Pancreas (tissue), 10 donors: ENCODE measurements around the gene ADIPOR2. TPM values are rescaled to one million over a fixed set of nuclear protein-coding genes. Genes with fewer than 3 reads are reported as not detected.

Experiments
- ATAC-seq, 4 donors: fragments of 200-7000 bp; cut with Tn5 transposase; one replicate each; pipeline versions ENCODE4 v1.8.0 to v1.9.1; 2020; ENCODE audit warnings: mild to moderate bottlenecking in 4 of 4, moderate library complexity in 4 of 4
- DNase-seq, 6 donors: peaks; one replicate each; pipeline ENCODE4 v3.0.0-alpha.2; 2020
- FAIRE-seq: peaks from 2 replicates; lab custom pipeline; 2012; peaks lifted over from hg19 to GRCh38; lab: Jason Lieb, UNC
- H3K27ac ChIP-seq, 4 donors: fragments of 200-600 bp; sonication (generic); 1 replicate in 3 of 4; 2 replicates in 1 of 4; pipeline versions ENCODE4 v1.5.0 to v1.8.0; 2020
- H3K27me3 ChIP-seq, 4 donors: fragments of 200-600 bp; one replicate each; pipeline ENCODE4 v1.8.0; 2021
- H3K36me3 ChIP-seq, 3 donors: fragments of 200-600 bp; sonication (generic) in 1 of 3; one replicate each; pipeline versions ENCODE4 v1.5.0 to v1.8.0; 2020 to 2021
- H3K4me1 ChIP-seq, 3 donors: fragments of 200-600 bp; one replicate each; pipeline ENCODE4 v1.8.0; 2021
- H3K4me3 ChIP-seq, 4 donors: fragments of 200-600 bp; sonication (generic) in 2 of 4; one replicate each; pipeline versions ENCODE4 v1.5.0 to v1.8.0; 2020 to 2021
- H3K9me3 ChIP-seq, 4 donors: fragments of 200-600 bp; one replicate each; pipeline ENCODE4 v1.8.0; 2021
- CTCF ChIP-seq, 4 donors: fragments of 200-600 bp; sonication (generic) in 3 of 4; IDR thresholded peaks; one replicate each; pipeline versions ENCODE4 v1.5.0 to v1.8.0; 2021; ENCODE audit warnings: antibody characterized with exemption in 4 of 4
- WGBS, 2 donors: extraction: QIAGEN DNeasy Blood & Tissue Kit; methylation state at CpG; one replicate each; pipeline ENCODE4 v1.1.7; 2013; 5-methylcytosine and 5-hydroxymethylcytosine counted together
- intact Hi-C, 3 donors: fragments of 100-400 bp; cut with DNase I; formaldehyde crosslinking; loops; one replicate each; pipeline versions ENCODE4 v1.11.1 to v1.14.2; 2022
- polyA plus RNA-seq, 2 donors: library from polyadenylated mRNA; stranded (reverse); fragments of 200-250 nt; gene quantifications; one replicate each; pipeline ENCODE4 v1.2.3, GENCODE V29; 2013
- total RNA-seq, 6 donors: library from RNA; stranded (reverse); fragmentation: NEBNext Ultra II Directional in 4 of 6; extraction: Animal tissue kit (Norgen Biotek cat#: 25700) in 4 of 6; gene quantifications; one replicate each; pipeline versions ENCODE4 v1.2.1 to v1.2.4, GENCODE V29; 2021 to 2023
- donor health status: healthy with polysubstance abuse.
- donor health status: DM: no; HTN: no; CAD: no; lungs with moderate emphysema.
- donor health status: DM: no; HTN: no; CAD: no.
- donor health status: control.
- donor health status: control.
- donor health status: Bipolar disorder and iron deficiency.
- donor health status: DM: yes; HTN: yes; CAD: no.
- donor health status: DM: no; HTN: no; CAD: no.
- donor health status: DM: no; HTN: no; CAD: no.
- donor health status: DM: yes; HTN: yes; CAD: no.

ADIPOR2 gene
- total and polyA plus RNA-seq, 8 donors = 10.4 to 27.5 (median 22.1) TPM

GRCh38 chr12:1662761-1663439, 28.0 kb upstream of the ADIPOR2 start:
- ATAC-seq (peak in 3 of 4 donors; percentile 5 to 40 (median 26)), DNase-seq (peak; percentile 60 to 84 (median 76)), FAIRE-seq (no peak)
- TF ChIP-seq CTCF (IDR thresholded peaks at IDR 0.05) = peak in 3 of 4 donors; percentile 12 to 27 (median 16)
- intact Hi-C loops = no loop called here
- H3K27me3 ChIP-seq = no peaks in the 10 kb centered on the region
- H3K36me3 ChIP-seq = no peaks in the 10 kb centered on the region
- 25 to 27% methylated on average over 41 to 46 of the region's 46 CpGs for WGBS, 2 donors
- peak overlapping the region in 3 of 4 donors; percentile 46 to 95 (median 77) for H3K27ac ChIP-seq
- no peaks in the 10 kb centered on the region for H3K9me3 ChIP-seq
- peaks cover 3 to 28% (median 19%) of the 10 kb centered on the region in 3 donors for H3K4me1 ChIP-seq
- H3K4me3 ChIP-seq = peak overlapping the region in 1 of 4 donors; percentile 26

GRCh38 chr12:1663440-1664132, 27.3 kb upstream of the ADIPOR2 start:
- DNase-seq (no peak), FAIRE-seq (no peak), ATAC-seq (no peak)
- H3K4me1 ChIP-seq = peaks cover 3 to 21% (median 18%) of the 10 kb centered on the region in 3 donors
- no peak overlapping the region for H3K4me3 ChIP-seq
- no peaks in the 10 kb centered on the region for H3K27me3 ChIP-seq
- H3K9me3 ChIP-seq = no peaks in the 10 kb centered on the region
- intact Hi-C loops = no loop called here
- no peak for TF ChIP-seq CTCF (IDR thresholded peaks at IDR 0.05)
- peak overlapping the region in 2 of 4 donors; percentile 77 to 95 for H3K27ac ChIP-seq
- no peaks in the 10 kb centered on the region for H3K36me3 ChIP-seq
- 90 to 94% methylated on average over 11 of the region's 11 CpGs for WGBS, 2 donors

DNA sequence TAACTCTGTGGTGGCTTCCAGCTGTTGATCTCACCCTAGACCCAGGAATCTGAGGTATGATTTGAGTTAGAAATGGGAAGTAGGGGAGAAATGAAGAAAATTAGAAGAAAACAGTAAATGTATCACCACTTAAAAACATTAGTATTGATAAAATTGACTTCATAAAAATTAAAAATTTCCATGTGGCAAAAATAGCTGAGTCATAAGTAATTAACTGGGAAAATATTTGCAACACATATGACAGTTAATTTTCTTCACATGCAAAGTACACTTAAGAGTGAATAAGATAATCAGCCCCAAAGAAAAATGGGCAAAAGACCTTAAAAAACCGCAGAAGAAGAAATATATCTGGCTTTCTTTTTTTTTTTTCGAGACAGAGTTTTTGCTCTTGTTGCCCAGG, 25.5 kb upstream of the ADIPOR2 start:
- peaks cover 3 to 13% (median 11%) of the 10 kb centered on the region in 3 donors for H3K4me1 ChIP-seq
- 87 to 100% methylated on average over 2 of the region's 2 CpGs for WGBS, 2 donors
- no peak for FAIRE-seq

GRCh38 chr12:1666215-1666614, 24.7 kb upstream of the ADIPOR2 start:
- WGBS, 2 donors = 25 to 36% methylated on average over 5 of the region's 5 CpGs
- peak overlapping the region in 2 of 4 donors; percentile 58 to 59 for H3K27ac ChIP-seq
- no peak for TF ChIP-seq CTCF (IDR thresholded peaks at IDR 0.05)
- DNase-seq (no peak), ATAC-seq (no peak), FAIRE-seq (no peak)
- H3K4me3 ChIP-seq = no peak overlapping the region
- H3K27me3 ChIP-seq = no peaks in the 10 kb centered on the region
- H3K36me3 ChIP-seq = no peaks in the 10 kb centered on the region
- peaks cover 3 to 8% (median 6%) of the 10 kb centered on the region in 3 donors for H3K4me1 ChIP-seq
- H3K9me3 ChIP-seq = no peaks in the 10 kb centered on the region
- intact Hi-C loops = no loop called here

More for the DNA sequence above, 25.5 kb upstream of the ADIPOR2 start:
- DNase-seq = no peak
- no peak for ATAC-seq
- Histone ChIP-seq H3K27me3 (no peaks in the 10 kb centered on the region), H3K4me3 (no peak overlapping the region), H3K27ac (no peak overlapping the region), H3K9me3 (no peaks in the 10 kb centered on the region), H3K36me3 (no peaks in the 10 kb centered on the region)
- no peak for TF ChIP-seq CTCF (IDR thresholded peaks at IDR 0.05)
- intact Hi-C loops = no loop called here
